Neuron (in vitro differentiated cells): ENCODE measurements around the gene INHA.
A peak's percentile ranks its signal among the peaks of the same experiment; 100 is the strongest.

ENCODE experiments used
- H2AFZ ChIP-seq: one replicate; pipeline ENCODE4 v1.6.1; 2013; ENCODE audit warnings: low read depth, mild to moderate bottlenecking, inconsistent platforms, low read length, moderate library complexity
- H3K27me3 ChIP-seq: one replicate; pipeline ENCODE4 v1.6.1; 2013; ENCODE audit warnings: low read length; ENCODE audit not compliant: insufficient read depth
- H3K36me3 ChIP-seq: one replicate; pipeline ENCODE4 v1.6.1; 2013; ENCODE audit warnings: low read length; ENCODE audit not compliant: insufficient read depth
- H3K4me1 ChIP-seq: one replicate; pipeline ENCODE4 v1.6.1; 2013; ENCODE audit warnings: low read length; ENCODE audit not compliant: insufficient read depth
- H3K4me3 ChIP-seq: 2 replicates; pipeline ENCODE4 v1.5.1; 2013; ENCODE audit warnings: mild to moderate bottlenecking, low read length, moderate library complexity
- H3K9me3 ChIP-seq: one replicate; pipeline ENCODE4 v1.6.1; 2013; ENCODE audit warnings: low read length

INHA gene

DNA sequence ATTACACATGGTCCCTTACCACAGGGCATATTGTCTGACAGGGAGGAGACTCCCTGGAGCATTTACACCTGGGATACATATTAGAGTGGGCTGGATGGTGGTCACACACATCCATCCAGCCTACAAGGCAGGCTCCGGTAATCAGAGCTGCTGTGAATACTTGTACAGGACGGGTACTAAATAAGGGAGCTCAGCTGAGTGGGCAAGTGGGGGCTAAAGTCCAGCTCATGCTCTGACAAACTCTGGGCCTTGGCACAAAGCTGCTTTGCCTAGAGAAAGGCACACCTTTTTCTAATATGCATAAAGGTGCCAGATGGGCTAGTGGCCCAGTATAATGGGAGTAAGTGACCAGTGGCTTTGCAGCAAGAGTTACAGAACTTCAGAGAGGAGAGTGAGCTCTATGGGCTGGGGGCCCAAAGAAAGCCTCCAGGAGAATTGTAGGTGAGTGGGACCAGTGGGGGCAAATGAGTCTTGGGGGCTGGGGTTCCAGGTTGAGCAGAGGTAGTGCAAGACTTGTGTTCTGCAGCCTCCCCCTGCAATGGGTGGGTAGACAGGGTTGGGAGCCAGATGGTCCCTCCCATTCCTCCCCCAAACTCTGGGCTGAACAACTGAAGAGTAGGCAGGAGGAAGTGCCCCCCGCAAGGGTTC lies 26.7 kb upstream of the INHA start:
- Histone ChIP-seq H3K4me1 (peaks cover 17% of the 10 kb centered on the region), H2AFZ (no peak overlapping the region), H3K36me3 (peaks cover 41% of the 10 kb centered on the region), H3K27me3 (no peaks in the 10 kb centered on the region), H3K9me3 (no peaks in the 10 kb centered on the region), H3K4me3 (peak overlapping the region; percentile 68)

DNA sequence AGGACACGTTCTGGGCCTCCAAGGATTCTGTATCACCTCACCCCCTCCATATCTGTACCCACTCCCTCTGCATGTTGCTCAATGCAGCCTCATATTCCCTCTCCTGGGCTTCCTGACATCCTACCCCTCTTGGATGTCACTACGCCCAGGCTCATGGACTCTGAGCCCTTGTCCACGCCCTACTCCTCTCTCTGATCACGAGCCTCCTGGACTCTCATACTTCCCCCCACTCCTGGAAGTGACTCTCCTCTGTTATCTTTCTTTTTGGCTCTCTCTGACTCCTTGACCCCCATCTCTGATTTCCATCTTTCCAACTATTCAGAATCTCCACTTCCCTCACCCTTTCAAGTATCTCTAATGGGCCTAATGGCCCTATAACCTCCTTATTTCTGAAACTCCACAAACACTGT lies 26.2 kb upstream of the INHA start:
- peaks cover 17% of the 10 kb centered on the region for H3K4me1 ChIP-seq
- no peaks in the 10 kb centered on the region for H3K27me3 ChIP-seq
- peaks cover 41% of the 10 kb centered on the region for H3K36me3 ChIP-seq
- no peak overlapping the region for H2AFZ ChIP-seq
- H3K4me3 ChIP-seq = no peak overlapping the region
- no peaks in the 10 kb centered on the region for H3K9me3 ChIP-seq

DNA sequence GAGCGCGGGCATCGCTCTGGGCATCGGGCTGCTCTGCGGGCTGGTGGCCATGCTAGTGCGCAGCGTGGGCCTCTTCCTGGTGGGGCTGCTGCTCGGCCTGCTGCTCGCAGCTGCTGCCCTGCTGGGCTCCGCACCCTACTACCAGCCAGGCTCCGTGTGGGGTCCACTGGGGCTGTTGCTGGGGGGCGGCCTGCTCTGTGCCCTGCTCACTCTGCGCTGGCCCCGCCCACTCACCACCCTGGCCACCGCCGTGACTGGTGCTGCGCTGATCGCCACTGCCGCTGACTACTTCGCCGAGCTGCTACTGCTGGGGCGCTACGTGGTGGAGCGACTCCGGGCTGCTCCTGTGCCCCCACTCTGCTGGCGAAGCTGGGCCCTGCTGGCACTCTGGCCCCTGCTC lies 24.5 kb upstream of the INHA start:
- peaks cover 37% of the 10 kb centered on the region for H3K36me3 ChIP-seq
- no peak overlapping the region for H3K4me3 ChIP-seq
- H3K27me3 ChIP-seq = no peaks in the 10 kb centered on the region
- H2AFZ ChIP-seq = no peak overlapping the region
- peaks cover 20% of the 10 kb centered on the region for H3K4me1 ChIP-seq
- H3K9me3 ChIP-seq = no peaks in the 10 kb centered on the region

DNA sequence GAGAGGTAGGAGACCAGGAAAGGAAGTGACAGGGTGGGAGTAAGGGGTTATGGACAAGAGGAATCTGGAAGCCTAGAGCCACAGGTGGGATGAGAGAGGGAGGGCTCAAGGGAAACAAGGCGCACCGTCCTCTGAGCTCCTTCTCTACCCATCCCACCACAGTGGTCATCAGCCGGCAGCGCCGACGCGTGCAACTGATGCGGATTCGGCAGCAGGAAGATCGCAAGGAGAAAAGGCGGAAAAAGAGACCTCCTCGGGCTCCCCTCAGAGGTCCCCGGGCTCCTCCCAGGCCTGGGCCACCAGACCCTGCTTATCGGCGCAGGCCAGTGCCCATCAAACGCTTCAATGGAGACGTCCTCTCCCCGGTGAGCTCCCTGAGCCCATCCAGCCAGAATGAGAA lies 23.1 kb upstream of the INHA start:
- H3K4me1 ChIP-seq = peaks cover 22% of the 10 kb centered on the region
- H3K27me3 ChIP-seq = no peaks in the 10 kb centered on the region

DNA sequence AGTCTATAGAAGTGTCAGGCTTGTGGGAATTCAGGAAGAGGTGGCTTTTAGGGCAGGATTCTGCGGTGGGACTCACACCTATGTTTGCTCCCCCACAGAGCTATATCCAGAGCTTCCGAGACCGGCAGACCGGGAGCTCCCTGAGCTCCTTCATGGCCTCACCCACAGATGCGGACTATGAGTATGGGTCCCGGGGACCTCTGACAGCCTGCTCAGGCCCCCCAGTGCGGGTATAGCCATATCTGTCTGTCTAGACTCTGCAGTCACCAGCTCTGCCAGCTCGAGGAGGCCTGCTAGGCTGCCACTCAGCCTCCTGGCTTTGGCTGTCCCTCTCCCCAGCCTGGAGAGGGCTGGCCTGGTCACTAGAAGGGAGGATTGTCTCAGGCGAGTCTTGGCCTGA lies 22.5 kb upstream of the INHA start:
- no peak overlapping the region for H3K4me3 ChIP-seq
- no peaks in the 10 kb centered on the region for H3K27me3 ChIP-seq
- H2AFZ ChIP-seq = no peak overlapping the region
- no peaks in the 10 kb centered on the region for H3K9me3 ChIP-seq
- peaks cover 37% of the 10 kb centered on the region for H3K36me3 ChIP-seq
- H3K4me1 ChIP-seq = peaks cover 18% of the 10 kb centered on the region

More for the DNA sequence above, 23.1 kb upstream of the INHA start:
- H3K9me3 ChIP-seq = no peaks in the 10 kb centered on the region
- no peak overlapping the region for H2AFZ ChIP-seq
- peaks cover 37% of the 10 kb centered on the region for H3K36me3 ChIP-seq
- no peak overlapping the region for H3K4me3 ChIP-seq

DNA sequence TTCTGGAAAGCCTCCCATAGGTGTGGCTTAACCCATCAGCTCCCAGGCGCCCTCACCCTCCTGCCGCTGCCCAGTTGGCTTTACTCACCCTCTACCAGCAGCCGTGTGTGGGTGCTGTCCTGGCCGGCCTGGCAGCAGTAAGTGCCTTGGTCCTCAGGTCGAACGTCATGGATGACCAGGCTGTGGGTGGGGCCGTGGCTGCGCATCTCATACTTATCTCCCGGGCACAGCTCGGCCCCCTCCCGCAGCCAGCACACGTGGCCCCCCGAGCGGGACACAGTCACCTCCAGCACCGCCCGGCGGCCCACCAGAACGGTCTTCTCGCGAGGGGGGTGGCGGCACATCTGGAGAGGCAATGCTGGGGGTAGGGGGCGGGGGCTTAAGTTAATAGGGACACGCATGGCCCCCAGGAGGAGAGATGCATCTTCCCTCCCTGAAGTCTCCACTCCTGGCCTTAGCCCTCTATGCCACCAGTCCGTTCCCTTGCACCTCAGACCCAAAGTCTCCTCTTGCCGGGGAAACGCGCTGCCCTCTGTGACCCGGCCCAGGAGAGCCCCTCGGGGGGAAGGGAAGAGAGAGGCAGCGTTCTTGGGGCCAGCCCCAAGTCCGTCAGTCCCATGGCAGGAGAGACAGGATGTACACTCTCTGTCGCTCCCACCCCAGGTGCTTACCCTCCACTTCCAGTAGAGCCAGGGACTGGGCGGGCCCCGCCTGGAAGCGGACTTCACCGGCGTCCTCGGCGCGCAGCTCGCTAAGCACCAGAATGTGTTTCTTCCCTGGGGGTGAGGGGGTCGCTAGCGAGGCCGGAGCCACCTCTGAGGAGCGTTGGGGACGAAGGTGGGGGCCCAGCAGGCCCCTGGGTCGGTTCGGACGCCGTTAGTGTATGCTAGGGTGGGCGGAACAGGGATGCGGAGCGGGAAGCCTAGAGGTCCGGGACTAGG lies 20.4 kb upstream of the INHA start:
- peaks cover 11% of the 10 kb centered on the region for H3K4me1 ChIP-seq

DNA sequence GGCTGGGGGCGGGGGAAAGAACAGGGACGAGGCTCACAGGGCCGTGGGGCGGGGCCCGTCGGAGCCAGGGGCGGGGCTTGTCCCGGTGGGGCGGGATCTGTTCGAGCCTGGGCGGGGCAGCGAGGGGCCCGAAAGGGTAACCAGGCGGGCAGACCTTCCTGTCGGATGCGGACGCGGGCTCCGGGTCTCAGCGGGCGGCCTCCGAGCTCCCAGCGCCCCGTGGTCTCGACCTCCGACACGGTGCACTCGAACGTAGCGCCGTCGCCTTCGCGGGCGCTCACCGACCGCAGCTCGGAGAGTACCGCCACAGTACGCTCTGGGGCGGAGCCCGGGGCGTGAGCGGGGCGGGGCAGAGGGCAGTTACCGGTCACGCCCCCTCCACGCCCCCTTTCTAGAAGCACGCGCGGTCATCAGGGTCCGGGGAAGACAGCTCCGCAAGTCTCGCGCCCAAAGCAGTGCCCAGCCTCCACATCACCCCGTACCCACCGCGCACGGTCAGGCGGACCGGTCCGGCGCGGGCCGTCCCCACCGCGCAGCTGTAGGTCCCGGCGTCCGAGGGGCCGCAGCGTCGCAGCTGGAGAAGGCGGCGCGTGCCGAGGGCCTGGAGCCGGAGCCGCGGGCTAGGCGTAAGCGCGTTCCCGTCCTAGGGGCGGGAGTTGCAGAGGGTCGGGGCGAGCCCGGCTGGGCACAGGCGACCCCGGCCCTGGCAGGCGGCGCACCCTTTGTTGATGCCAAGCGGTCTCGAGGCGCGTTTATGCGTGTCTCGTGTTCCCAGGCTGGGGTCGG lies 19.5 kb upstream of the INHA start:
- Histone ChIP-seq H3K27me3 (no peaks in the 10 kb centered on the region), H3K4me1 (peaks cover 11% of the 10 kb centered on the region), H2AFZ (peak overlapping the region; percentile 41), H3K4me3 (peak overlapping the region; percentile 58), H3K36me3 (peaks cover 28% of the 10 kb centered on the region), H3K9me3 (no peaks in the 10 kb centered on the region)

More for the DNA sequence above, 20.4 kb upstream of the INHA start:
- Histone ChIP-seq H3K36me3 (peaks cover 30% of the 10 kb centered on the region), H2AFZ (peak overlapping the region; percentile 41), H3K9me3 (no peaks in the 10 kb centered on the region), H3K4me3 (peak overlapping the region; percentile 58), H3K27me3 (no peaks in the 10 kb centered on the region)

DNA sequence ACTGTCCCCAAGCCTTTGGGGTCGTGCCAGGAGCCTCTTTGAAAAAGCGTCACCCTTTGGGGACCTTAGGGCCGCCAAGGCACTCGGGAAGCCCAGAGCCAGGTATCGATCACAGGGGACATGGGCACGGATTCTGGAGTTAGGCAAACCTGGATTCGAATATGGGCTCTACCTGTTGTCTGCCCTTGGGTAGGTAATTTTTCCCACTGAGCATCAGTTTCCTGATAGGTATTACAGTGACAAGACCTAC lies 19.0 kb upstream of the INHA start:
- Histone ChIP-seq H2AFZ (no peak overlapping the region), H3K27me3 (no peaks in the 10 kb centered on the region), H3K4me1 (peaks cover 11% of the 10 kb centered on the region), H3K36me3 (peaks cover 25% of the 10 kb centered on the region), H3K9me3 (no peaks in the 10 kb centered on the region), H3K4me3 (peak overlapping the region; percentile 58)

DNA sequence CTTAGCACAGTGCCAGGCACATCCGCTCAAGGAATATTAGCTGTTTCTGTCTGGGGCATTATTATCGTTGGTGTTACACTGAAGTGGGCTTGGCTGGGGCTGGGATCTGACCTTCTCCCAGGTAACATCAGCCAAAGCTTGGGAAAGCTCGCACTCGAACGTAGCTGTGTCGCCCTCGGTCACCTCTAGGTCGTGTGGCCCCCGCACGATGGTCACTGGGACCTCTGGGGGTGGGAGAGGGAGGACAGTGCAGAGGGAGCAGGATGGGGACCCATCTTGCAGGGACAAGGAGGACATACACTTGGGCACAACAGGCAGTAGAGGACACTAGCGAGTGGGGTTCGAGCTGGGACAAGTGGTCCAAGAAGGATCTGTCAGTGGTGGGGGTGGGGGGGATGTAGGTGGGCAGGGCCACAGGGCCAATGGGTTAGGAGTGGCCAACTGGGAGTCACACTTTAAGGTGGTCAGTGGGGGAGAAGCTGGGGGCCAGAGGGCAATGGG lies 18.6 kb upstream of the INHA start:
- Histone ChIP-seq H3K27me3 (no peaks in the 10 kb centered on the region), H3K4me1 (peaks cover 11% of the 10 kb centered on the region), H3K36me3 (peaks cover 21% of the 10 kb centered on the region), H2AFZ (no peak overlapping the region), H3K9me3 (no peaks in the 10 kb centered on the region), H3K4me3 (no peak overlapping the region)

DNA sequence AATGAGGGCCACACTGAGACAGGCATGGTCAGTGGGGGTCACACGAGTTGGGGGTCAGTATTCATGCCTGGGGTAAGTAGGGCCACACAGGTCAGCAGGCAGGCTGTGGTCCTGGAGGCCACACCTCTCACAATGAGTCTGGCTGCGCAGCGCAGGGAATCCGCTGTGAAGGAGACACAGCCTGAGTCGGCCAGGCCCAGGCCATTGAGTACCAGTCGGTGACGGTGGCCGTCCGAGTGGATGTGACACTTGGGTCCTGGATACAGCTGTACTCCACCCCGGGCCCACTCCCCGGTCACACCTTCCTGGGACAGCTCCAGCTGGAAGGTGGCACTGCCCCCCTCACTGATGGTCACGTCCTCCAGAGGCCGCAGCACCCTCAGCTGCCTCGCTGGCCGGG lies 17.8 kb upstream of the INHA start:
- Histone ChIP-seq H2AFZ (no peak overlapping the region), H3K9me3 (peaks cover 2% of the 10 kb centered on the region), H3K4me1 (peaks cover 11% of the 10 kb centered on the region), H3K4me3 (no peak overlapping the region), H3K36me3 (peaks cover 20% of the 10 kb centered on the region), H3K27me3 (no peaks in the 10 kb centered on the region)

DNA sequence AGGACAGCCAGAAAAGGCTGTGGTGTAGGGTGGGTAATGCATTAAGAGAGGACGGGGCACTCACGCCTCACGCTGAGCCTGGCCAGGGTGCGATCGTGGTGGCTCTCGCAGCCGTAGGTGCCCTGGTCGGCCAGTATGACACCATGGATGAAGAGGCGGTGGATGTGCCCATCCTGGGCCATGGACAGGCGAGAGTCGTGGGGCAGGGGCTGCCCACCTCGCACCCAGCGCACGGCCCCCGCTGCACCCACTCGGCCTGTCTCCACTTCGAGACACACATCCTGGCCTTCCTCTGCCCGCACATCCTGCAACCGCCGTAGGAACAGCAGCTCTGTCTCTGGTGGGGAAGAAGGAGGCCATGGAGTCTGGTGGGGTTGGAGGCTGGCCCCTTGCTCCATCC lies 16.2 kb upstream of the INHA start:
- peaks cover 14% of the 10 kb centered on the region for H3K36me3 ChIP-seq
- no peak overlapping the region for H2AFZ ChIP-seq

DNA sequence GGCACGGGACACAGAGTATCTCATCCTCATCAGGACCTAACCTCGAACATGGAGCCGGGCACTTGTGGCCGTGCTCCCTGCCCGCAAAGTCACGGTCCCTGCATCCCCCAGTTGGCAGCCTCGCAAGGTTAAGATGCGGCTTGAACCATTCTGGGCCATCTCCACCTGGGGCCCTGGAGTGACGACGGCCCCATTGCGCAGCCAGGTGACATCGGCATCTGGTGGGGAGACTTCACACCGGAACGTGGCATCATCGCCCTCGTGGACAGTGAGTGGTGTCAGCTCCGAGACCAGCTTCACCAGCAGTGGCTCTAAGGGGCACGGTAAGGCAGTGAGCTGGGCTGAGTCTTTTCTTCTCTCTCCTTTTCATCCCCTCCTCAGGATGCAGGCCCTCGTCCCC lies 15.7 kb upstream of the INHA start:
- Histone ChIP-seq H3K9me3 (peaks cover 2% of the 10 kb centered on the region), H3K4me1 (peaks cover 11% of the 10 kb centered on the region), H3K4me3 (no peak overlapping the region), H3K27me3 (no peaks in the 10 kb centered on the region), H2AFZ (no peak overlapping the region), H3K36me3 (peaks cover 18% of the 10 kb centered on the region)

More for the DNA sequence above, 16.2 kb upstream of the INHA start:
- H3K9me3 ChIP-seq = peaks cover 2% of the 10 kb centered on the region
- H3K4me3 ChIP-seq = no peak overlapping the region
- no peaks in the 10 kb centered on the region for H3K27me3 ChIP-seq
- H3K4me1 ChIP-seq = peaks cover 11% of the 10 kb centered on the region

DNA sequence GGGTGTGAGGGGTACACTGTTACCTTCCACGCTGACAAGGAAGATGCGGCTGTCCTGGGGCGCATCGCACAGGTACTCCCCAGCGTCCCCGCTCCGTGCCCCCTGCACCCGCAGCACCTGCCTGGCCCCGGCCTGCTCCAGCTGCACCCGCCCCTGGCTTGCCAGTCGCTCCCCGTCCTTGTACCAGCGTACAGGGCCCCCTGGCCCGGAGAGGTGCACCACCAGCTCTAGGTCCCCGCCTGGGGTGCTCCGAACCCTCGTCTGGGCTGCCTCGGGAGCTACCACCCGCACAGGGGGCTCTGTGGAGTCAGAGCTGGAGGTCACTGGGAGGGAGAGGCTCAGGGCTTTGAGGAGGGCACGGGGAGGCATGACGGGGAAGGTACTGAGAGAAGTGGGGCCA lies 14.8 kb upstream of the INHA start:
- Histone ChIP-seq H3K4me3 (no peak overlapping the region), H3K36me3 (peaks cover 21% of the 10 kb centered on the region), H3K4me1 (peaks cover 10% of the 10 kb centered on the region), H2AFZ (no peak overlapping the region), H3K9me3 (peaks cover 2% of the 10 kb centered on the region), H3K27me3 (no peaks in the 10 kb centered on the region)
